Skeletal muscle cell (primary cell): ENCODE results near the gene USF2.

ENCODE experiments used
- DNase-seq: peaks from one replicate; pipeline ENCODE4 v3.0.0-alpha.2; 2010; ENCODE audit warnings: low read depth
- H3K4me3 ChIP-seq: 2 replicates; pipeline ENCODE4 v1.5.1; 2011; ENCODE audit warnings: low read depth, mild to moderate bottlenecking, control low read depth, low read length, moderate library complexity

The USF2 gene

GRCh38 chr19:35310811-35311465, 42.2 kb downstream of the USF2 start:
- no peak overlapping the region for H3K4me3 ChIP-seq
- no peak for DNase-seq

- DNase-seq, result no peak
- H3K4me3 ChIP-seq, result no peak overlapping the region
Measured at GRCh38 chr19:35311901-35312665, 43.3 kb downstream of the USF2 start.

- H3K4me3 ChIP-seq, result no peak overlapping the region
- DNase-seq, result no peak
Measured at GRCh38 chr19:35313587-35313986, 44.8 kb downstream of the USF2 start.

GRCh38 chr19:35314031-35314430, 45.3 kb downstream of the USF2 start:
- no peak for DNase-seq
- H3K4me3 ChIP-seq, result no peak overlapping the region

- no peak for DNase-seq
- no peak overlapping the region for H3K4me3 ChIP-seq
Measured at GRCh38 chr19:35314858-35315470, 46.2 kb downstream of the USF2 start.

GRCh38 chr19:35315883-35316282, 47.1 kb downstream of the USF2 start:
- no peak for DNase-seq

GRCh38 chr19:35316560-35316959, 47.8 kb downstream of the USF2 start:
- H3K4me3 ChIP-seq, result no peak overlapping the region
- DNase-seq, result no peak

More at GRCh38 chr19:35315883-35316282, 47.1 kb downstream of the USF2 start:
- no peak overlapping the region for H3K4me3 ChIP-seq

GRCh38 chr19:35317464-35318043, 48.8 kb downstream of the USF2 start:
- H3K4me3 ChIP-seq, result no peak overlapping the region
- DNase-seq, result no peak

- peak; percentile 6 for DNase-seq
- H3K4me3 ChIP-seq, result no peak overlapping the region
Measured at GRCh38 chr19:35318679-35319448, 50.1 kb downstream of the USF2 start.

GRCh38 chr19:35320065-35320713, 51.4 kb downstream of the USF2 start:
- DNase-seq, result no peak
- no peak overlapping the region for H3K4me3 ChIP-seq

GRCh38 chr19:35321291-35321690, 52.5 kb downstream of the USF2 start:
- DNase-seq, result no peak
- no peak overlapping the region for H3K4me3 ChIP-seq

- H3K4me3 ChIP-seq, result no peak overlapping the region
- DNase-seq, result no peak
Measured at GRCh38 chr19:35322014-35322413, 53.3 kb downstream of the USF2 start.

- DNase-seq, result no peak
- no peak overlapping the region for H3K4me3 ChIP-seq
Measured at GRCh38 chr19:35327642-35328041, 58.9 kb downstream of the USF2 start.

GRCh38 chr19:35328851-35329285, 60.1 kb downstream of the USF2 start, which contains the start of gene CD22:
Gene CD22, plus strand, starts transcription at chr19:35329187. Its CDS starts 2,854 bp downstream, at chr19:35332041.
- no peak for DNase-seq
- H3K4me3 ChIP-seq, result no peak within 1 kb of the TSS

- no peak for DNase-seq
- no peak overlapping the region for H3K4me3 ChIP-seq
Measured at GRCh38 chr19:35329323-35329722, 60.6 kb downstream of the USF2 start.
